ENCODE measurements around the gene TCF23. TPM values are rescaled to one million over a fixed set of nuclear protein-coding genes. Genes with fewer than 3 reads are reported as not detected.

The TCF23 gene
- total and polyA plus RNA-seq, 2 of the 4 experiments (the other 2 are of a cell fraction): not detected

DNA sequence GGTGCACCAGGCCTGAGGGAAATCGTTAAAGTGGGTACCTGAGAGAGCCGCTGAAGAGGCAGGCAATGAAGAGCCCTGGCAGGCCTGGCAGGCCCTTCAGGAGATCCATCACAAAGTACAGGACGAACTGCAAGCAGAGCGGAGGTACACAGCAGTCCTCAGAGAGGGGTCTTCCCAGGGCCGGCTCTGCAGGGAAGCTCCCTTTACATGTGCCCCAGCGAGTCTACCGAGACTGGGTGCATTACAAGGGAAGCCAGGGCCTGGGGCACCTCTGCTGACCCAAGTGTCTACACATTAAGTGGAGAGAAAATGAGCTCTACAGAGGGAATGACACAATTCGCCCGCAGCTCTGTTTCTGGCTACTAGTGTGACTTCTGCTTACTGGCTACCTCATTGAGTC is 54.9 kb downstream of the TCF23 start:
- intact Hi-C loops (cut with micrococcal nuclease): no loop called here
- H4K20me1 ChIP-seq (ENCODE audit: insufficient read depth, low read length): no peaks in the 10 kb centered on the region; the same call in 1 of the 2 replicates
- 100% methylated on average over 2 of the region's 9 CpGs; no CpG with 5 or more reads in 1 of the 2 experiments for WGBS, 2 experiments (ENCODE audit: extremely low coverage in 2 of 2, insufficient read length in 1 of 2)

More for the DNA sequence above, 54.9 kb downstream of the TCF23 start:
- H3K4ac ChIP-seq (ENCODE audit: low read depth, low read length): no peak overlapping the region
- POLR2A ChIA-PET (ENCODE audit: unreplicated experiment): no interaction called here
- H2BK120ac ChIP-seq (ENCODE audit: low read depth, low read length): no peak overlapping the region
- DNase-seq: no peak
- H3K23ac ChIP-seq (ENCODE audit: low read depth, low read length): no peak overlapping the region
- no peaks in the 10 kb centered on the region for H3K27me3 ChIP-seq (ENCODE audit: control insufficient read depth, insufficient read depth, low read length)
- H2BK15ac ChIP-seq (ENCODE audit: low read depth, low read length): no peak overlapping the region
- H3K27ac ChIP-seq (ENCODE audit: insufficient read depth, low read length): no peak overlapping the region
- H3K4me1 ChIP-seq (ENCODE audit: control insufficient read depth, insufficient read depth, low read length): no peaks in the 10 kb centered on the region
- no peaks in the 10 kb centered on the region; the same call in 1 of the 2 replicates for H3K9me1 ChIP-seq (ENCODE audit: insufficient read depth, low read length)
- no peak overlapping the region for H2AFZ ChIP-seq (replicated peaks; ENCODE audit: low read length, poor library complexity)
- in situ Hi-C loops (cut with MboI; ENCODE audit: low sequenced_read_pairs): no loop called here
- CTCF ChIA-PET: interaction anchor here (0.6 kb wide), 1 partner anchor 12 kb away, joined by 3 read pairs; no protein-coding TSS in a partner anchor
- H3K9ac ChIP-seq (ENCODE audit: low read depth, low read length): no peak overlapping the region
- H2AK9ac ChIP-seq (replicated peaks; ENCODE audit: low read depth, low read length, poor library complexity): no peak overlapping the region
- H3K4me2 ChIP-seq (ENCODE audit: low read depth, low read length): no peak overlapping the region
- H3K79me1 ChIP-seq (ENCODE audit: low read depth in 1 of 2, low read length in 2 of 2): peaks cover 0 to 3% of the 10 kb centered on the region in 2 experiments; a peak in 1 of 4 replicates
- no peak overlapping the region for H4K8ac ChIP-seq (ENCODE audit: low read depth in 2 of 2, low read length in 2 of 2)
- no TSS peak for BruUV-seq (replicated peaks)
- peaks cover 62% of the 10 kb centered on the region for H3K36me3 ChIP-seq (ENCODE audit: control insufficient read depth, insufficient read depth, low read length)
- no peak overlapping the region for H4K5ac ChIP-seq (ENCODE audit: low read depth, low read length)
- dilution Hi-C loops (cut with HindIII; ENCODE audit: low sequenced_read_pairs, unreplicated experiment): no loop called here
- H2AK5ac ChIP-seq (ENCODE audit: low read depth, low read length): no peak overlapping the region
- H3K18ac ChIP-seq (ENCODE audit: low read depth, low read length): no peak overlapping the region
- H3K14ac ChIP-seq (replicated peaks; ENCODE audit: low read depth, low read length): no peak overlapping the region
- no peak overlapping the region for H3K56ac ChIP-seq (ENCODE audit: extremely low read depth, insufficient read depth, low read length)
- no peak for ATAC-seq (ENCODE audit: low read depth)
- no peak overlapping the region for H2BK5ac ChIP-seq (ENCODE audit: low read depth, low read length, poor library complexity, severe bottlenecking)
- no peaks in the 10 kb centered on the region for H3K9me3 ChIP-seq (ENCODE audit: control insufficient read depth, insufficient read depth, low read length)
- no peak overlapping the region for H4K91ac ChIP-seq (ENCODE audit: insufficient read depth, low read depth, low read length)
- TF ChIP-seq CHD1 (IDR thresholded peaks at IDR 0.05; ENCODE audit: low read depth, low read length) (no peak), MAZ (IDR thresholded peaks at IDR 0.05; ENCODE audit: borderline replicate concordance, low read depth, low read length) (no peak), MAFK (IDR thresholded peaks at IDR 0.05; ENCODE audit: low read depth, low read length) (no peak), RAD21 (IDR thresholded peaks at IDR 0.05; ENCODE audit: low read length) (no peak), RCOR1 (IDR thresholded peaks at IDR 0.05; ENCODE audit: insufficient replicate concordance, low read length) (no peak), FOS (IDR thresholded peaks at IDR 0.05; ENCODE audit: low read depth, low read length) (no peak), CEBPB (IDR thresholded peaks at IDR 0.05; ENCODE audit: low read depth, low read length) (no peak), BHLHE40 (IDR thresholded peaks at IDR 0.05; ENCODE audit: low read depth, low read length) (no peak), RFX5 (IDR thresholded peaks at IDR 0.05; ENCODE audit: low read depth, low read length) (no peak), POLR2A (IDR thresholded peaks at IDR 0.05; ENCODE audit: low read depth, low read length) (no peak), MXI1 (IDR thresholded peaks at IDR 0.05; ENCODE audit: borderline replicate concordance, low read depth, low read length) (no peak), NFE2L2 (IDR thresholded peaks at IDR 0.05; ENCODE audit: low read depth, low read length) (no peak), SMC3 (IDR thresholded peaks at IDR 0.05; ENCODE audit: low read depth, low read length) (no peak)
- TF ChIP-seq, protein P1, sequence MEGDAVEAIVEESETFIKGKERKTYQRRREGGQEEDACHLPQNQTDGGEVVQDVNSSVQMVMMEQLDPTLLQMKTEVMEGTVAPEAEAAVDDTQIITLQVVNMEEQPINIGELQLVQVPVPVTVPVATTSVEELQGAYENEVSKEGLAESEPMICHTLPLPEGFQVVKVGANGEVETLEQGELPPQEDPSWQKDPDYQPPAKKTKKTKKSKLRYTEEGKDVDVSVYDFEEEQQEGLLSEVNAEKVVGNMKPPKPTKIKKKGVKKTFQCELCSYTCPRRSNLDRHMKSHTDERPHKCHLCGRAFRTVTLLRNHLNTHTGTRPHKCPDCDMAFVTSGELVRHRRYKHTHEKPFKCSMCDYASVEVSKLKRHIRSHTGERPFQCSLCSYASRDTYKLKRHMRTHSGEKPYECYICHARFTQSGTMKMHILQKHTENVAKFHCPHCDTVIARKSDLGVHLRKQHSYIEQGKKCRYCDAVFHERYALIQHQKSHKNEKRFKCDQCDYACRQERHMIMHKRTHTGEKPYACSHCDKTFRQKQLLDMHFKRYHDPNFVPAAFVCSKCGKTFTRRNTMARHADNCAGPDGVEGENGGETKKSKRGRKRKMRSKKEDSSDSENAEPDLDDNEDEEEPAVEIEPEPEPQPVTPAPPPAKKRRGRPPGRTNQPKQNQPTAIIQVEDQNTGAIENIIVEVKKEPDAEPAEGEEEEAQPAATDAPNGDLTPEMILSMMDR (conservative IDR thresholded peaks at IDR 0.05; ENCODE audit: low read depth, low read length): no peak
- TF ChIP-seq, protein P2, sequence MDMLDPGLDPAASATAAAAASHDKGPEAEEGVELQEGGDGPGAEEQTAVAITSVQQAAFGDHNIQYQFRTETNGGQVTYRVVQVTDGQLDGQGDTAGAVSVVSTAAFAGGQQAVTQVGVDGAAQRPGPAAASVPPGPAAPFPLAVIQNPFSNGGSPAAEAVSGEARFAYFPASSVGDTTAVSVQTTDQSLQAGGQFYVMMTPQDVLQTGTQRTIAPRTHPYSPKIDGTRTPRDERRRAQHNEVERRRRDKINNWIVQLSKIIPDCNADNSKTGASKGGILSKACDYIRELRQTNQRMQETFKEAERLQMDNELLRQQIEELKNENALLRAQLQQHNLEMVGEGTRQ (IDR thresholded peaks at IDR 0.05; ENCODE audit: low read depth, low read length): no peak
- TF ChIP-seq, protein P3, sequence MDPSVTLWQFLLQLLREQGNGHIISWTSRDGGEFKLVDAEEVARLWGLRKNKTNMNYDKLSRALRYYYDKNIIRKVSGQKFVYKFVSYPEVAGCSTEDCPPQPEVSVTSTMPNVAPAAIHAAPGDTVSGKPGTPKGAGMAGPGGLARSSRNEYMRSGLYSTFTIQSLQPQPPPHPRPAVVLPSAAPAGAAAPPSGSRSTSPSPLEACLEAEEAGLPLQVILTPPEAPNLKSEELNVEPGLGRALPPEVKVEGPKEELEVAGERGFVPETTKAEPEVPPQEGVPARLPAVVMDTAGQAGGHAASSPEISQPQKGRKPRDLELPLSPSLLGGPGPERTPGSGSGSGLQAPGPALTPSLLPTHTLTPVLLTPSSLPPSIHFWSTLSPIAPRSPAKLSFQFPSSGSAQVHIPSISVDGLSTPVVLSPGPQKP (IDR thresholded peaks at IDR 0.05; ENCODE audit: borderline replicate concordance, low read depth, low read length): no peak
- H3K4me3 ChIP-seq (ENCODE audit: insufficient read depth, low read depth, low read length): no peak overlapping the region
- H2BK20ac ChIP-seq (ENCODE audit: low read depth, low read length): no peak overlapping the region
